ENCODE measurements around the gene DNAJC11.

The DNAJC11 gene

GRCh38 chr1:6599141-6599975 is 102.3 kb downstream of the DNAJC11 start:
- peak; percentile 62 for DNase-seq

GRCh38 chr1:6597777-6598131 is 103.9 kb downstream of the DNAJC11 start:
- no peak for DNase-seq

GRCh38 chr1:6596886-6597776 is 104.5 kb downstream of the DNAJC11 start:
- DNase-seq = no peak

GRCh38 chr1:6596351-6596750 is 105.3 kb downstream of the DNAJC11 start:
- no peak for DNase-seq

- DNase-seq = no peak
Observed at GRCh38 chr1:6594977-6595740, 106.5 kb downstream of the DNAJC11 start.

GRCh38 chr1:6593810-6594209 is 107.8 kb downstream of the DNAJC11 start:
- DNase-seq = no peak

GRCh38 chr1:6592865-6593593 is 108.6 kb downstream of the DNAJC11 start:
- no peak for DNase-seq

- no peak for DNase-seq
Observed at GRCh38 chr1:6592441-6592840, 109.2 kb downstream of the DNAJC11 start.

GRCh38 chr1:6591644-6592043 is 110.0 kb downstream of the DNAJC11 start:
- no peak for DNase-seq

GRCh38 chr1:6591222-6591621 is 110.4 kb downstream of the DNAJC11 start:
- no peak for DNase-seq

- no peak for DNase-seq
Observed at GRCh38 chr1:6590046-6590445, 111.6 kb downstream of the DNAJC11 start.

- no peak for DNase-seq
Observed at GRCh38 chr1:6588893-6589520, 112.6 kb downstream of the DNAJC11 start.

GRCh38 chr1:6588128-6588892 is 113.3 kb downstream of the DNAJC11 start:
- no peak for DNase-seq

- DNase-seq = no peak
Observed at GRCh38 chr1:6587261-6588005, 114.2 kb downstream of the DNAJC11 start.

- DNase-seq = no peak
Observed at GRCh38 chr1:6586404-6586816, 115.2 kb downstream of the DNAJC11 start.

- no peak for DNase-seq
Observed at GRCh38 chr1:6585841-6586240, 115.8 kb downstream of the DNAJC11 start.

- no peak for DNase-seq
Observed at GRCh38 chr1:6585081-6585722, 116.4 kb downstream of the DNAJC11 start.
